GM12875 (cell line): ENCODE measurements around the gene GNG12.

ENCODE experiments used
- H3K4me3 ChIP-seq: one replicate; pipeline ENCODE4 v1.5.1; 2011; ENCODE audit warnings: low read depth, low read length, control low read depth
- CTCF ChIP-seq: IDR thresholded peaks from 2 replicates; pipeline ENCODE4 v1.5.1; 2011; ENCODE audit warnings: low read depth, mild to moderate bottlenecking, control low read depth, inconsistent platforms, low read length, moderate library complexity, borderline replicate concordance; ENCODE audit not compliant: insufficient read depth

GNG12 gene

GRCh38 chr1:67809887-67810286 lies 23.4 kb downstream of the GNG12 start:
- no peak for TF ChIP-seq CTCF

GRCh38 chr1:67807282-67807681 lies 26.0 kb downstream of the GNG12 start:
- H3K4me3 ChIP-seq = no peak overlapping the region
- TF ChIP-seq CTCF = no peak

More at GRCh38 chr1:67809887-67810286, 23.4 kb downstream of the GNG12 start:
- no peak overlapping the region for H3K4me3 ChIP-seq

- no peak overlapping the region for H3K4me3 ChIP-seq
- no peak for TF ChIP-seq CTCF
These were observed 28.6 kb downstream of the GNG12 start for GRCh38 chr1:67804710-67805109.

GRCh38 chr1:67803380-67804279 lies 29.6 kb downstream of the GNG12 start:
- TF ChIP-seq CTCF = no peak
- no peak overlapping the region for H3K4me3 ChIP-seq

- no peak for TF ChIP-seq CTCF
- no peak overlapping the region for H3K4me3 ChIP-seq
These were observed 30.7 kb downstream of the GNG12 start for GRCh38 chr1:67802565-67802964.

GRCh38 chr1:67801903-67802302 lies 31.4 kb downstream of the GNG12 start:
- no peak overlapping the region for H3K4me3 ChIP-seq
- no peak for TF ChIP-seq CTCF
